IgD-negative memory B cell (primary cell): ENCODE data around the gene KIF26B. TPM values are rescaled to one million over a fixed set of nuclear protein-coding genes. Genes with fewer than 3 reads are reported as not detected.
"Not testable (repeated sequence)": the region's sequence is repeated elsewhere in the genome, so short reads cannot be mapped to it uniquely, and the experiment has no call there.

Experiments
- H3K27ac Mint-ChIP-seq, 3 donors: one replicate each; pipeline ENCODE4 v1.8.0; 2020 to 2022; ENCODE audit warnings: mild to moderate bottlenecking in 3 of 3, mixed read lengths in 3 of 3, moderate library complexity in 1 of 3
- H3K27me3 Mint-ChIP-seq: one replicate; pipeline ENCODE4 v1.8.0; 2021; ENCODE audit warnings: mixed read lengths
- H3K36me3 Mint-ChIP-seq: one replicate; pipeline ENCODE4 v1.8.0; 2020; ENCODE audit warnings: mild to moderate bottlenecking, mixed read lengths
- H3K4me1 Mint-ChIP-seq, 3 donors: one replicate each; pipeline ENCODE4 v1.8.0; 2020 to 2022; ENCODE audit warnings: mixed read lengths in 3 of 3, mild to moderate bottlenecking in 1 of 3
- H3K4me3 Mint-ChIP-seq, 4 donors: one replicate each; pipeline ENCODE4 v1.8.0; 2020 to 2022; ENCODE audit warnings: mild to moderate bottlenecking in 4 of 4, mixed read lengths in 4 of 4, moderate library complexity in 3 of 4
- H3K9me3 Mint-ChIP-seq, 3 donors: one replicate each; pipeline ENCODE4 v1.8.0; 2020 to 2021; ENCODE audit warnings: mixed read lengths in 3 of 3, mild to moderate bottlenecking in 1 of 3
- polyA plus RNA-seq: library from polyadenylated mRNA; unstranded; fragments of 300-500 nt; fragmentation: Illumina TruSeq; gene quantifications from one replicate; pipeline ENCODE4 v1.2.3, GENCODE V29; 2021

KIF26B gene
- polyA plus RNA-seq, 1 donor from 2014 or later = 0.29 TPM

- peaks cover 0 to 4% (median 0%) of the 10 kb centered on the region in 3 donors for H3K9me3 Mint-ChIP-seq
- no peaks in the 10 kb centered on the region for H3K36me3 Mint-ChIP-seq
- H3K4me1 Mint-ChIP-seq = peaks cover 3 to 6% (median 4%) of the 10 kb centered on the region in 3 donors
- no peak overlapping the region for H3K4me3 Mint-ChIP-seq
- no peaks in the 10 kb centered on the region for H3K27me3 Mint-ChIP-seq
- no peak overlapping the region for H3K27ac Mint-ChIP-seq
Observed at GRCh38 chr1:245715970-245716369, 561.2 kb downstream of the KIF26B start.

GRCh38 chr1:245716561-245716960 is 561.8 kb downstream of the KIF26B start:
- Mint-ChIP-seq H3K4me3 (no peak overlapping the region), H3K9me3 (peaks cover 0 to 4% (median 0%) of the 10 kb centered on the region in 3 donors), H3K4me1 (peaks cover 3 to 6% (median 4%) of the 10 kb centered on the region in 3 donors), H3K27ac (no peak overlapping the region), H3K36me3 (no peaks in the 10 kb centered on the region), H3K27me3 (no peaks in the 10 kb centered on the region)

GRCh38 chr1:245717611-245718010 is 562.8 kb downstream of the KIF26B start:
- H3K27ac Mint-ChIP-seq = no peak overlapping the region
- H3K9me3 Mint-ChIP-seq = peaks cover 0 to 4% (median 0%) of the 10 kb centered on the region in 3 donors
- no peaks in the 10 kb centered on the region for H3K27me3 Mint-ChIP-seq
- H3K4me3 Mint-ChIP-seq = no peak overlapping the region
- no peaks in the 10 kb centered on the region for H3K36me3 Mint-ChIP-seq
- peaks cover 3 to 4% (median 3%) of the 10 kb centered on the region in 3 donors for H3K4me1 Mint-ChIP-seq

- Mint-ChIP-seq H3K9me3 (peaks cover 0 to 4% (median 0%) of the 10 kb centered on the region in 3 donors), H3K27ac (no peak overlapping the region), H3K4me3 (no peak overlapping the region), H3K4me1 (peaks cover 3 to 4% (median 3%) of the 10 kb centered on the region in 3 donors), H3K27me3 (no peaks in the 10 kb centered on the region), H3K36me3 (peaks cover under 1% of the 10 kb centered on the region)
Observed at GRCh38 chr1:245718123-245718522, 563.3 kb downstream of the KIF26B start.

- Mint-ChIP-seq H3K27ac (peak overlapping the region in 1 of 3 donors; percentile 9), H3K4me1 (peaks cover 3 to 4% (median 3%) of the 10 kb centered on the region in 3 donors), H3K4me3 (no peak overlapping the region), H3K27me3 (no peaks in the 10 kb centered on the region), H3K36me3 (peaks cover 2% of the 10 kb centered on the region), H3K9me3 (peaks cover 0 to 4% (median 0%) of the 10 kb centered on the region in 3 donors)
Observed at GRCh38 chr1:245718951-245719350, 564.2 kb downstream of the KIF26B start.

GRCh38 chr1:245721488-245721887 is 566.7 kb downstream of the KIF26B start:
- H3K36me3 Mint-ChIP-seq = peaks cover 4% of the 10 kb centered on the region
- no peaks in the 10 kb centered on the region for H3K4me1 Mint-ChIP-seq
- H3K9me3 Mint-ChIP-seq = peaks cover 0 to 5% (median 5%) of the 10 kb centered on the region in 3 donors
- no peak overlapping the region for H3K4me3 Mint-ChIP-seq
- no peak overlapping the region for H3K27ac Mint-ChIP-seq
- no peaks in the 10 kb centered on the region for H3K27me3 Mint-ChIP-seq

GRCh38 chr1:245728035-245728434 is 573.2 kb downstream of the KIF26B start:
- H3K4me3 Mint-ChIP-seq, H3K4me1 Mint-ChIP-seq, H3K27ac Mint-ChIP-seq, H3K27me3 Mint-ChIP-seq: not testable (repeated sequence)
- H3K9me3 Mint-ChIP-seq = peaks cover 7 to 46% (median 34%) of the 10 kb centered on the region in 3 donors
- peaks cover 14% of the 10 kb centered on the region for H3K36me3 Mint-ChIP-seq

- H3K27ac Mint-ChIP-seq = no peak overlapping the region
- no peak overlapping the region for H3K4me3 Mint-ChIP-seq
- H3K9me3 Mint-ChIP-seq = peaks cover 9 to 50% (median 34%) of the 10 kb centered on the region in 3 donors
- H3K27me3 Mint-ChIP-seq = no peaks in the 10 kb centered on the region
- peaks cover 0 to 5% (median 0%) of the 10 kb centered on the region in 3 donors for H3K4me1 Mint-ChIP-seq
- H3K36me3 Mint-ChIP-seq = peaks cover 12% of the 10 kb centered on the region
Observed at GRCh38 chr1:245730801-245731200, 576.0 kb downstream of the KIF26B start.

- not testable (repeated sequence) for H3K27me3 Mint-ChIP-seq, H3K4me1 Mint-ChIP-seq, H3K27ac Mint-ChIP-seq, H3K9me3 Mint-ChIP-seq, H3K4me3 Mint-ChIP-seq, H3K36me3 Mint-ChIP-seq
Observed at GRCh38 chr1:245740336-245740735, 585.6 kb downstream of the KIF26B start.

- H3K4me3 Mint-ChIP-seq = no peak overlapping the region
- H3K27me3 Mint-ChIP-seq = no peaks in the 10 kb centered on the region
- peaks cover 20% of the 10 kb centered on the region for H3K36me3 Mint-ChIP-seq
- H3K27ac Mint-ChIP-seq = no peak overlapping the region
- H3K4me1 Mint-ChIP-seq = peaks cover 0 to 4% (median 2%) of the 10 kb centered on the region in 3 donors
- peaks cover 0 to 2% (median 1%) of the 10 kb centered on the region in 3 donors for H3K9me3 Mint-ChIP-seq
Observed at GRCh38 chr1:245742896-245743295, 588.1 kb downstream of the KIF26B start.

- H3K9me3 Mint-ChIP-seq = peaks cover 0 to 2% (median 1%) of the 10 kb centered on the region in 3 donors
- peaks cover 25% of the 10 kb centered on the region for H3K36me3 Mint-ChIP-seq
Observed at GRCh38 chr1:245748240-245748639, 593.5 kb downstream of the KIF26B start.

GRCh38 chr1:245748646-245749045 is 593.9 kb downstream of the KIF26B start:
- Mint-ChIP-seq H3K36me3 (peaks cover 25% of the 10 kb centered on the region), H3K4me1 (peaks cover 2 to 5% (median 5%) of the 10 kb centered on the region in 3 donors), H3K4me3 (no peak overlapping the region), H3K27ac (no peak overlapping the region), H3K9me3 (peaks cover 0 to 2% (median 1%) of the 10 kb centered on the region in 3 donors), H3K27me3 (no peaks in the 10 kb centered on the region)

More at GRCh38 chr1:245748240-245748639, 593.5 kb downstream of the KIF26B start:
- H3K4me3 Mint-ChIP-seq = no peak overlapping the region
- peaks cover 2 to 5% (median 5%) of the 10 kb centered on the region in 3 donors for H3K4me1 Mint-ChIP-seq
- no peak overlapping the region for H3K27ac Mint-ChIP-seq
- no peaks in the 10 kb centered on the region for H3K27me3 Mint-ChIP-seq

GRCh38 chr1:245749053-245749452 is 594.3 kb downstream of the KIF26B start:
- no peak overlapping the region for H3K27ac Mint-ChIP-seq
- peaks cover 0 to 2% (median 1%) of the 10 kb centered on the region in 3 donors for H3K9me3 Mint-ChIP-seq
- peaks cover 25% of the 10 kb centered on the region for H3K36me3 Mint-ChIP-seq
- H3K4me1 Mint-ChIP-seq = peaks cover 2 to 5% (median 5%) of the 10 kb centered on the region in 3 donors
- H3K27me3 Mint-ChIP-seq = no peaks in the 10 kb centered on the region
- no peak overlapping the region for H3K4me3 Mint-ChIP-seq

GRCh38 chr1:245750261-245750660 is 595.5 kb downstream of the KIF26B start:
- H3K4me3 Mint-ChIP-seq = no peak overlapping the region
- peaks cover 28% of the 10 kb centered on the region for H3K36me3 Mint-ChIP-seq
- H3K4me1 Mint-ChIP-seq = peaks cover 11 to 15% (median 12%) of the 10 kb centered on the region in 3 donors
- peaks cover 0 to 5% (median 0%) of the 10 kb centered on the region in 3 donors for H3K9me3 Mint-ChIP-seq
- no peaks in the 10 kb centered on the region for H3K27me3 Mint-ChIP-seq
- H3K27ac Mint-ChIP-seq = peak overlapping the region in 1 of 3 donors; percentile 60

GRCh38 chr1:245751116-245751515 is 596.3 kb downstream of the KIF26B start:
- peaks cover 11 to 14% (median 13%) of the 10 kb centered on the region in 3 donors for H3K4me1 Mint-ChIP-seq
- H3K36me3 Mint-ChIP-seq = peaks cover 26% of the 10 kb centered on the region
- H3K9me3 Mint-ChIP-seq = peaks cover 0 to 10% (median 0%) of the 10 kb centered on the region in 3 donors
- peak overlapping the region in 1 of 3 donors; percentile 65 for H3K27ac Mint-ChIP-seq
- H3K4me3 Mint-ChIP-seq = no peak overlapping the region
- H3K27me3 Mint-ChIP-seq = no peaks in the 10 kb centered on the region
